ENCODE results near the gene BEND6. TPM values are rescaled to one million over a fixed set of nuclear protein-coding genes. Genes with fewer than 3 reads are reported as not detected.
"Not testable (repeated sequence)": the region's sequence is repeated elsewhere in the genome, so short reads cannot be mapped to it uniquely, and the experiment has no call there.

BEND6 gene
- total and polyA plus RNA-seq, 2 of the 8 experiments (the other 6 are each of a cell fraction or from before 2014, with no cell fraction given): 0.71 to 2.1 TPM

- H3K23me2 ChIP-seq (ENCODE audit: low read depth, low read length); H3K27me3 ChIP-seq (replicated peaks in 1 of 4; ENCODE audit: control insufficient read depth in 3 of 4, extremely low read depth in 1 of 4, insufficient read depth in 3 of 4, low read length in 3 of 4); H2BK20ac ChIP-seq (ENCODE audit: low read length); H4K5ac ChIP-seq (ENCODE audit: insufficient read length, low read depth, low read length); FAIRE-seq; H3K18ac ChIP-seq (ENCODE audit: extremely low read depth, low read length); H3K14ac ChIP-seq (ENCODE audit: insufficient read length); H3K56ac ChIP-seq (replicated peaks; ENCODE audit: insufficient read length, low read depth, low read length); H3K9ac ChIP-seq (replicated peaks in 1 of 4; ENCODE audit: extremely low read depth in 1 of 4, low read depth in 3 of 4, low read length in 3 of 4); H3K4ac ChIP-seq (replicated peaks; ENCODE audit: insufficient read length, low read depth, low read length); H3K79me1 ChIP-seq (ENCODE audit: low read depth, low read length); H4K91ac ChIP-seq (replicated peaks; ENCODE audit: insufficient read length, low read length); H2BK15ac ChIP-seq (ENCODE audit: low read length); POLR2A ChIA-PET (ENCODE audit: partially characterized antibody); H3K27ac ChIP-seq (ENCODE audit: low read depth, low read length); H3K36me3 ChIP-seq (ENCODE audit: control insufficient read depth in 2 of 4, insufficient read depth in 4 of 4, low read length in 3 of 4); DNase-seq (ENCODE audit: low read depth in 1 of 2, low spot score in 2 of 2); H2AFZ ChIP-seq (ENCODE audit: low read length); H2AK5ac ChIP-seq (ENCODE audit: low read depth, low read length); H3K4me3 ChIP-seq (ENCODE audit: extremely low read depth in 1 of 4, insufficient read depth in 2 of 4, low read depth in 3 of 4, low read length in 4 of 4); H3K79me2 ChIP-seq (ENCODE audit: control insufficient read depth in 1 of 2, insufficient read depth in 2 of 2, low read length in 2 of 2); H3K4me1 ChIP-seq (replicated peaks in 1 of 4; ENCODE audit: control insufficient read depth in 3 of 4, insufficient read depth in 4 of 4, low read length in 3 of 4); H4K8ac ChIP-seq (ENCODE audit: extremely low read depth, insufficient read depth, low read length); H3K23ac ChIP-seq (ENCODE audit: insufficient read length); H4K20me1 ChIP-seq (replicated peaks in 1 of 2; ENCODE audit: control insufficient read depth in 1 of 2, insufficient read depth in 2 of 2, low read length in 2 of 2); H2BK120ac ChIP-seq (replicated peaks; ENCODE audit: low read depth, low read length); H2BK12ac ChIP-seq (ENCODE audit: low read depth, low read length); H2BK5ac ChIP-seq (ENCODE audit: low read depth, low read length); H3K4me2 ChIP-seq (ENCODE audit: insufficient read depth in 1 of 2, low read depth in 2 of 2, low read length in 2 of 2): not testable (repeated sequence)
- H3K9me3 ChIP-seq (ENCODE audit: insufficient read depth in 2 of 2, low read depth in 1 of 2, low read length in 1 of 2): peaks cover 11 to 13% of the 10 kb centered on the region in 2 experiments
- WGBS, 2 experiments (ENCODE audit: extremely low coverage in 1 of 2, insufficient coverage in 1 of 2, insufficient read length in 1 of 2, insufficient replicate concordance in 2 of 2, low coverage in 1 of 2, low lambda C conversion rate in 2 of 2, missing lambda C conversion rate in 1 of 2): 94% methylated on average over 11 of the region's 18 CpGs; no CpG with 5 or more reads in 1 of the 2 experiments
- CTCF ChIA-PET (ENCODE audit: partially characterized antibody): interaction anchor here (0.9 to 1.2 kb wide), 2 partner anchors 21 to 25 kb away, joined by 3 to 5 read pairs; no protein-coding TSS in a partner anchor
Measured at GRCh38 chr6:56999748-57000147, 44.8 kb downstream of the BEND6 start.
